Mammary epithelial cell (primary cell): ENCODE data around the gene MYO15B.

Experiments used
- CTCF ChIP-seq, 2 donors: IDR thresholded peaks in 1 of 2; conservative IDR thresholded peaks in 1 of 2; 2 replicates each; pipeline ENCODE4 v1.5.1; 2011 to 2012; ENCODE audit warnings: inconsistent platforms in 2 of 2, low read length in 2 of 2, mild to moderate bottlenecking in 2 of 2, control low read depth in 1 of 2, low read depth in 1 of 2; ENCODE audit not compliant: insufficient read depth in 1 of 2; ENCODE audit errors: extremely low read depth in 1 of 2
- EZH2 ChIP-seq: IDR thresholded peaks from 2 replicates; pipeline ENCODE4 v1.6.1; 2012; ENCODE audit warnings: low read length, inconsistent platforms, borderline replicate concordance

GRCh38 chr17:75636381-75637142 is 49.0 kb downstream of the MYO15B start:
- TF ChIP-seq CTCF (conservative IDR thresholded peaks at IDR 0.05 in 1 of 2, IDR thresholded peaks at IDR 0.05 in 1 of 2; ENCODE audit: extremely low read depth in 1 of 2, insufficient read depth in 1 of 2, low read depth in 1 of 2, low read length in 2 of 2) = no peak
- no peak for TF ChIP-seq EZH2
